GOT3 (cell line): ENCODE measurements around the gene KLHL8.

ENCODE experiments used
- DNase-seq: peaks from one replicate; lab custom pipeline; 2025; ENCODE audit warnings: mixed read lengths; lab: John Stamatoyannopoulos, UW

Gene KLHL8

DNA sequence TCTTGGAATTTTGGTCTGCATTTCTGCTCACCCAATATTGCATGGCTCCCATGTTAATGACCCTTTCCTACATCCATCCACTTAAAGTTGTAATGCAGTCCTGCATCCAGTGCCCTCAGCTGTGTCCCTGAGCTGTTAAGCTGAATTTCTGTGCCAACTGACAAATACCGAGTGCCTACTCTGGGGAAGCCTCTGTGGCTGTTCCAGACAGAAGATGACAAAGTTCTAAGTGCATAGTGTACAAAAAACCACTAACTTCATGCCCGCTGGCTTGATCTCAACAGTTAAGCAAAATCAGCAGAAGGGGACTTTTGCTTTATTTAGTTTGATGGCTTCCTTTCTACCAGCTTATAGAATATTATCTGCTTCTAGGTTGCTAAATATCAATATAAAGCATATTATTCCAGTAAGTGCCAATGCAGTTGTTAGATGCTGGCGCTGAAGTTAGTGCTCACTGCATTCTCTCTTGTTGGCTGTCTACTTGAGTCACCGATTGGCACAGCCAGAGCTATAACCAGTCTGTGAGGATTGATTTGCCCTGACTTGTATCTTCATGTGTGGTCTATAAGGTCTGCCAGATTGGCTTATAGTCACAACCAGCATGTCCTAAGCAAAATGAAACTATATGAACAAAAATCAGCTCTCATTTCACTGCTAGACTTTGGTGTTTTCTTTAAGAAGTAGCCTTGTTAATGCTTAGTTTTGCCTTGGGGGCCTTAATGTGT, 98.9 kb downstream of the KLHL8 start:
- no peak for DNase-seq

- DNase-seq: no peak
Observed at GRCh38 chr4:87120411-87121162, 99.8 kb downstream of the KLHL8 start.

GRCh38 chr4:87120010-87120409, 100.4 kb downstream of the KLHL8 start:
- DNase-seq: no peak

GRCh38 chr4:87118826-87119225, 101.6 kb downstream of the KLHL8 start:
- DNase-seq: no peak

DNA sequence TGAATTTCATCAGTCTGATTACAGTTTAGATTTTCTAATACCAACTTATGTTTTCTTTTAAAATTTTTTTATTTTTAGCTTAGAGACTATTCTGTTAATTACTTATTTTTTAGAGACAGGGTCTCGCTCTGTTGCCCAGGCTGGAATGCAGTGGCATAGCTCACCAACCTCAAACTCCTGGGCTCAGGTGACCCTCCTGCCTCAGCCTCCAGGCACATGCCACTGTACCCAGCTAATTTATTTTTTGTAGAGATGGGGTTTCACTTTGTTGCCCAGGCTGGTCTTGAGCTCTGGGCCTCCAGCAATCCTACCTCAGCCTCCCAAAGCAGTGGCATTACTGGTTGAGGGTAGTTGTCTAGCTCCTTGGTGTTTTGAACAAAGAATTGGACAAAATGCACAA, 102.0 kb downstream of the KLHL8 start:
- DNase-seq: no peak

DNA sequence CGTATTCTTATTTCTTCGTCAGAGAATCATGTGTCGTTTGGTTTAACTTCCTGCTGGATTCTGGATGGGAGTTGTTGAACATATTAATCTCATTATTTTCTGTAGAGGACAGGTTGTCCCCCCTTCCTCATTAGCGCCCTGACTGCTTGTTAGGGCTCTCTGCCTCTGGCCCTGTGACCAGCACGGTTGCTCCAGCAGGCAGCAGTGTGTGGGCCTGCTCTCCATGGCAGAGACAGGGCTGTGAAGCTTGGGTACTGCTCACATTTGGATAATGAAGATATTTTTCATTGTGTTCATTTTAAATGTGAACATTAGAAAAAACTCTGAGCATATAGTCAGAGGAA, 102.7 kb downstream of the KLHL8 start:
- no peak for DNase-seq

GRCh38 chr4:87117051-87117731, 103.2 kb downstream of the KLHL8 start:
- no peak for DNase-seq

DNA sequence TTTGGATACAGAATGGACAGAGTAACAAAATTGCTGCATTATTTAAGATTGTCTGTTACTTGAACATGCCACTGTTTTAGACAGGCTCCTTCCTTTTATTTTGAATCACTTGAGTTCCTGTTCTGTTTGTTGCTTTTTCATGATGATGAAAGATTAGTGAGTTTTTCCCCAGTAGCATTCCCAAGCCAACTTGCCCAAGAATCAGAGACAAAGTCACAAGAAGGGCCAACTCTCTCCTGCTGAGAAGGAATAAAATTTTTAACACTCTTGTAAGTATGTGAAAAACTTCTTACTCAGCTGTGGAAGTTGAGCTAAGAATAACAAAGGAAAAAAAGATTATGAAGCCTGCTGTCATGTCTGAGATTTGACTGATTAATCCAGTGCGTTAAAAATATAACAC, 104.2 kb downstream of the KLHL8 start:
- DNase-seq: no peak

DNA sequence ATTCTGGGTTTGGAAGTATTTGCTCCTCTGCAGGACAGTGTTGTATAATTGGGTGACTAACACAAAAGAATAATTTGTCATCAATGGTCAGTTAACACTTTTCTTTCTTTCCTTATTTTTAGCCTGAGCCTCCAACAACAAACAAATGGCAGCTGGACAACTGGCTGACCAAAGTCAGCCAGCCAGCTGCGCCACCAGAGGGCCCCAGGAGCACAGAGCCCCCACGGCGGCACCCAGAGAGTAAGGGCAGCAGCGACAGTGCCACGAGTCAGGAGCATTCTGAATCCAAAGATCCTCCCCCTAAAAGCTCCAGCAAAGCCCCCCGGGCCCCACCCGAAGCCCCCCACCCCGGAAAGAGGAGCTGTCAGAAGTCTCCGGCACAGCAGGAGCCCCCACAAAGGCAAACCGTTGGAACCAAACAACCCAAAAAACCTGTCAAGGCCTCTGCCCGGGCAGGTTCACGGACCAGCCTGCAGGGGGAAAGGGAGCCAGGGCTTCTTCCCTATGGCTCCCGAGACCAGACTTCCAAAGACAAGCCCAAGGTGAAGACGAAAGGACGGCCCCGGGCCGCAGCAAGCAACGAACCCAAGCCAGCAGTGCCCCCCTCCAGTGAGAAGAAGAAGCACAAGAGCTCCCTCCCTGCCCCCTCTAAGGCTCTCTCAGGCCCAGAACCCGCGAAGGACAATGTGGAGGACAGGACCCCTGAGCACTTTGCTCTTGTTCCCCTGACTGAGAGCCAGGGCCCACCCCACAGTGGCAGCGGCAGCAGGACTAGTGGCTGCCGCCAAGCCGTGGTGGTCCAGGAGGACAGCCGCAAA, 106.0 kb downstream of the KLHL8 start:
- DNase-seq: no peak

GRCh38 chr4:87112063-87112462, 108.4 kb downstream of the KLHL8 start:
- DNase-seq: no peak
